Ovary (tissue), 9 donors: Measurements from ENCODE around the gene SCYL3. TPM values are rescaled to one million over a fixed set of nuclear protein-coding genes. Genes with fewer than 3 reads are reported as not detected.
"Not testable (repeated sequence)": the region's sequence is repeated elsewhere in the genome, so short reads cannot be mapped to it uniquely, and the experiment has no call there.

Source experiments
- DNase-seq, 5 donors: peaks; one replicate each; pipeline ENCODE4 v3.0.0-alpha.2; 2019 to 2020
- H3K27ac ChIP-seq, 2 donors: fragments of 200-600 bp; one replicate each; pipeline versions ENCODE4 v1.5.1 to v1.8.0; 2019 to 2022
- H3K27me3 ChIP-seq: fragments of 200-600 bp; one replicate; pipeline ENCODE4 v1.8.0; 2022
- H3K36me3 ChIP-seq: fragments of 200-600 bp; sonication (generic); one replicate; pipeline ENCODE4 v1.5.1; 2019
- H3K4me1 ChIP-seq: one replicate; pipeline ENCODE4 v1.8.1; 2013; ENCODE audit warnings: mild to moderate bottlenecking, moderate library complexity; ENCODE audit not compliant: insufficient read depth
- H3K4me3 ChIP-seq: fragments of 200-600 bp; sonication (generic); one replicate; pipeline ENCODE4 v1.5.1; 2017
- H3K9me3 ChIP-seq, 2 donors: fragments of 200-600 bp in 1 of 2; sonication (generic) in 1 of 2; one replicate each; pipeline versions ENCODE4 v1.5.1 to v1.8.1; 2013 to 2019; ENCODE audit warnings: mild to moderate bottlenecking in 1 of 2, moderate library complexity in 1 of 2
- CTCF ChIP-seq, 3 donors: fragments of 450-650 bp in 2 of 3; fragments of 200-600 bp in 1 of 3; IDR thresholded peaks; one replicate each; pipeline versions ENCODE4 v1.5.1 to v1.8.0; 2016 to 2022; ENCODE audit warnings: antibody characterized with exemption in 3 of 3, mild to moderate bottlenecking in 1 of 3
- EP300 ChIP-seq: sonication (generic); formaldehyde crosslinking; IDR thresholded peaks from one replicate; pipeline ENCODE4 v1.6.1; 2017; ENCODE audit warnings: antibody characterized with exemption
- POLR2A ChIP-seq: fragments of 450-650 bp; IDR thresholded peaks from one replicate; pipeline ENCODE4 v1.6.1; 2017; ENCODE audit warnings: antibody characterized with exemption, mild to moderate bottlenecking, moderate library complexity
- WGBS, 3 donors: extraction: QIAGEN DNeasy Blood & Tissue Kit in 1 of 3; methylation state at CpG; one replicate each; pipeline versions ENCODE4 v1.1.5 to v1.1.7; 2013 to 2017; 5-methylcytosine and 5-hydroxymethylcytosine counted together
- intact Hi-C, 4 donors: fragments of 100-400 bp; cut with DNase I; formaldehyde crosslinking; loops; one replicate each; pipeline versions ENCODE4 v1.11.0 to v1.15.1; 2022 to 2023
- polyA plus RNA-seq, 2 donors: library from polyadenylated mRNA; stranded (reverse); fragments of 200-250 nt in 1 of 2; fragments of 350-450 nt in 1 of 2; fragmentation: Illumina TruSeq in 1 of 2; extraction: RNeasy Lipid Tissue Mini Kit (QIAGEN cat#74804) in 1 of 2; gene quantifications; one replicate each; pipeline ENCODE4 v1.2.3, GENCODE V29; 2013 to 2014
- total RNA-seq, 7 donors: library from RNA; depleted of rRNA in 2 of 7; stranded (reverse); fragments of >200 nt in 2 of 7; fragmentation: NEBNext Ultra II Directional in 3 of 7; extraction: Animal tissue kit (Norgen Biotek cat#: 25700) in 3 of 7; gene quantifications; one replicate each; pipeline versions ENCODE4 v1.1.0 to v1.2.4, GENCODE V29; 2016 to 2023
- donor health status: DM: no; HTN: no; CAD: no; lungs with moderate emphysema.
- donor health status: DM: no; HTN: no; CAD: no.
- donor health status: Bipolar disorder and iron deficiency.
- donor health status: DM: yes; HTN: yes; CAD: no.
- donor health status: DM: no; HTN: no; CAD: no.
- donor health status: DM: yes; HTN: yes; CAD: no.

The SCYL3 gene
- total and polyA plus RNA-seq, 9 donors, result 6.3 to 15.3 (median 9.9) TPM

DNA sequence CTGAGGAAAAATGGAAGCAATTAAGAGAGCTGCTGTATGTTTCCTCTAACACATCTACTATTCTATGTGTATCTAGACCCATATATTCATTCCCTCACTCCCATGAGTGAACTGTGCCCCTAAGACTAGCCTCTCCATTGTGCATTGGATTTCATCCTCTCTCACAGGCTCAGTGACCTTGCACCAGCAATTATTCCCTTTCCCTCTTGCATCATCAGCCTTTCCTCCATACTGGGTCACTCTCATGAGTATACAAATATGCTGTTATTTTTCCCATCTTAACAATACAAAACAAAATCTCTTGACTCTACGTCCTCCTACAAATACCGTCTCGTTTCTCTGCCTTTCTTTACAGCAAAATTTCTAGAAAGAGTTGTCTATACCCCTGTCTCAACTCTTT is 69.5 kb downstream of the SCYL3 start:
- intact Hi-C loops, result no loop called here
- Histone ChIP-seq H3K4me3 (no peak overlapping the region), H3K4me1 (no peaks in the 10 kb centered on the region), H3K27ac (no peak overlapping the region), H3K27me3 (no peaks in the 10 kb centered on the region), H3K36me3 (no peaks in the 10 kb centered on the region), H3K9me3 (no peaks in the 10 kb centered on the region)
- no peak for DNase-seq
- TF ChIP-seq EP300 (no peak), POLR2A (no peak), CTCF (IDR thresholded peaks at IDR 0.05) (no peak)
- WGBS, 3 donors, result 96 to 98% (median 98%) methylated on average over 3 of the region's 3 CpGs

GRCh38 chr1:169821500-169821899 is 72.2 kb downstream of the SCYL3 start:
- no peaks in the 10 kb centered on the region for H3K27me3 ChIP-seq
- TF ChIP-seq POLR2A (no peak), EP300 (no peak), CTCF (IDR thresholded peaks at IDR 0.05) (no peak)
- 94 to 96% (median 94%) methylated on average over 7 of the region's 7 CpGs for WGBS, 3 donors
- no peaks in the 10 kb centered on the region for H3K36me3 ChIP-seq
- H3K27ac ChIP-seq, result no peak overlapping the region
- intact Hi-C loops, result no loop called here
- DNase-seq, result no peak
- no peaks in the 10 kb centered on the region for H3K4me1 ChIP-seq
- H3K9me3 ChIP-seq, result no peaks in the 10 kb centered on the region
- no peak overlapping the region for H3K4me3 ChIP-seq

GRCh38 chr1:169816617-169817016 is 77.1 kb downstream of the SCYL3 start:
- H3K9me3 ChIP-seq, result no peaks in the 10 kb centered on the region
- TF ChIP-seq CTCF (IDR thresholded peaks at IDR 0.05) (no peak), POLR2A (no peak), EP300 (no peak)
- H3K36me3 ChIP-seq, result no peaks in the 10 kb centered on the region
- DNase-seq, result no peak
- intact Hi-C loops, result no loop called here
- no peak overlapping the region for H3K4me3 ChIP-seq
- no peak overlapping the region for H3K27ac ChIP-seq
- H3K27me3 ChIP-seq, result no peaks in the 10 kb centered on the region
- no peaks in the 10 kb centered on the region for H3K4me1 ChIP-seq
- WGBS, 3 donors, result 95 to 98% (median 96%) methylated on average over 1 of the region's 1 CpG

DNA sequence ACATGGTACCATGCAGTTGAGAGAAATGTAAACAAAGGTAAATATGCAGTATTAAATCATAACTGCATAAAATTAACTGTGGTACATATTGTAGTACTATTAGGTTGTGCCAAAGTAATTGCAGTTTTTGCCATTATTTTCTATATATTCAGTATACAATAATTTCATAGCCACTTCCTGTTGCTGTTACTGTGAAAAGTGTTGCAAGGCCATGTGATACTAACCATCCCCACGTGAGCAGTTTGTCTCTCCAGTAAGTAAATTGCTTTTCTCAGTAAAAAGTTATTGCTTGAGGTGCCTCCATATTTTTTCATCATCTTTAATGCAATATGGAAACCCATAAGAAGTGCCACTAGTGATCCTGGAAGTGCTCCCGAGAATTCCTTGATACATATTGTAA is 79.4 kb downstream of the SCYL3 start:
- Histone ChIP-seq H3K4me3 (no peak overlapping the region), H3K27me3 (no peaks in the 10 kb centered on the region), H3K4me1 (no peaks in the 10 kb centered on the region), H3K27ac (no peak overlapping the region), H3K9me3 (no peaks in the 10 kb centered on the region), H3K36me3 (no peaks in the 10 kb centered on the region)
- intact Hi-C loops, result no loop called here
- 49 to 68% (median 49%) methylated on average over 2 of the region's 2 CpGs for WGBS, 3 donors
- TF ChIP-seq EP300 (no peak), CTCF (IDR thresholded peaks at IDR 0.05) (no peak), POLR2A (no peak)
- DNase-seq, result no peak

DNA sequence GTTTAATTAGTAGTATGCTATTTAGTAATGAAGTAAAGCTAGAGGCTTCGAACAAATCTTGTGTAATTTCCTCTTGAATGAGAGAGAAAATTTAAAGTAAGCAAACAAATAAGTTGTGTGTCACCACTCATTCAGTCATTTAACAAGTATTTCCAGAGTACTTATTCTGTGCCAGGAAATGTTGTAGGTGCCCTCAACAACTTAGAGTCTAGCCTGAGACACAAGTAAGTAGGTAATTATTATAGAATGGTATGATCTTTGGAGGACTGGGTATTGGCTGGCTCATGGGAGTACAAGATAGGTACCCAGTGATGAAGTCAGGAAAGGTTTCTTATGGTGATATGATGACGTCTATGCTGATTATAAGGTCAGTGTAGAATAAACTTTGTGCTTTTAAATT is 81.6 kb downstream of the SCYL3 start:
- Histone ChIP-seq H3K27ac (no peak overlapping the region), H3K9me3 (no peaks in the 10 kb centered on the region), H3K36me3 (no peaks in the 10 kb centered on the region), H3K27me3 (no peaks in the 10 kb centered on the region), H3K4me3 (no peak overlapping the region), H3K4me1 (no peaks in the 10 kb centered on the region)
- DNase-seq, result no peak
- intact Hi-C loops, result no loop called here
- no peak for TF ChIP-seq EP300
- no peak for TF ChIP-seq CTCF (IDR thresholded peaks at IDR 0.05)
- TF ChIP-seq POLR2A, result no peak
- WGBS, 3 donors, result 89 to 92% (median 90%) methylated on average over 2 of the region's 2 CpGs

- H3K4me1 ChIP-seq, H3K36me3 ChIP-seq, H3K27me3 ChIP-seq, H3K9me3 ChIP-seq, H3K27ac ChIP-seq, DNase-seq, H3K4me3 ChIP-seq, intact Hi-C loops: not testable (repeated sequence)
These were observed 82.2 kb downstream of the SCYL3 start for GRCh38 chr1:169811418-169812035.
